HT1080 (cell line): ENCODE results near the gene CMYA5. TPM values are rescaled to one million over a fixed set of nuclear protein-coding genes. Genes with fewer than 3 reads are reported as not detected.
"Not testable (repeated sequence)": the region's sequence is repeated elsewhere in the genome, so short reads cannot be mapped to it uniquely, and the experiment has no call there.

Experiments
- DNase-seq: peaks from one replicate; pipeline ENCODE4 v3.0.0-alpha.2; 2015; ENCODE audit warnings: low read depth
- total RNA-seq: library from RNA; depleted of rRNA; stranded (reverse); fragments of >200 nt; shearing (Covaris generic); gene quantifications from 2 replicates; pipeline ENCODE4 v1.2.3, GENCODE V29; 2014

Gene CMYA5
- total RNA-seq, 1 experiment from 2014 or later: 0.06 TPM

DNA sequence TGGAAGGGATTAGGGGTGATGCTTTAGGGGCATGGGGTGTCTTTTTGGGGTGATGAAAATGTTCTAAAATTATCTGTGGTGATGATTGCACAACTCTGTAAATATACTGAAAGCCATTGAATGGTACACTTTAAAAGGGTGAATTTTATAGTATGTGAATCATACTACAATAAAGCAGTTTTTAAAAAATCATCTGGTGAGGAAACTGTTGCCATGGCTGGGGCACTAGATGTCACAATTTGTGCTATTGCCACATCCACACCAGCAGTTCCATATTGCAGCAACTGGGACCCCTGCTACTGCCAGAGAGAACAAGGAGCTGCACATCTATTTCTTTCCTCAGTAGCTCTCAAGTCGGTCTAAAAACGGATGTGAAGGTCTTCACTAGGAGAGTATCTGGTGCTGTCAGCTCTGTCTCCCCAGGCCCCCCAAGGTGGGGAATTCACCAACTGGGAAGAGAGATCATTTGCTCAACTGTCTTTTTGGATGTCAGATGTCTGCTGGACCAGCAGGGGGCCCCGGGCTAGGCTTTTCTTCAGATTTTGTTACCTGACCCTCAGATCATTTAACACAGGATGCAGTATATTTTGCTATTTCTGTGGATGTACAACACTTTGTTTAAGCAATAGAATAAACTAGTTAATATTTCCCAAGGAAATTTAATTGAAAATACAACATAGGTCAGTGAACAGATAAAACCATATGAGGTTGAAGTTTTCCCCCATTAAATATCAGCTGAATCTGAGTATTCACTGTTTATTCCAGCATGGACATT is 13.2 kb downstream of the CMYA5 start:
- DNase-seq: no peak

- DNase-seq: no peak
These were observed 13.7 kb downstream of the CMYA5 start for GRCh38 chr5:79703381-79703645.

DNA sequence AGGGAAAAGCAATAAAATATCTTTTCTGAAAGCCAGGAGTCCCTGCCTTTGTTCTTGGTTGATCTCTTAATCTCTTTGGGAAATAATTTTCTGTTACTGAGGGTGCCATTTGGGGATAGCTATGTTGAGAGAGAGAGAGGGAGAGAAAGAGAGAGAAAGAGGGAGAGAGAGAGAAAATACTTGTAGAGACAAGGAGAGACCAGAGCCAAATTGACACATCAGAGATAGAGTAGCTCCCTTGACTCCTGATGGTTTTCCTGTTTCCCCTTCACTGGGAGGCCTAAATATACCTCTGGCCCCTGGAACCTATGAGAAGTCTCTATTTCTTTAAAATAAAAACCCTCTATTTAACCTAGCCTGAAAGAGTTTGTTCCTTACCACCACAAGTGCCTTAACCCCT is 14.9 kb downstream of the CMYA5 start:
- DNase-seq: no peak

GRCh38 chr5:79705632-79706031 is 16.0 kb downstream of the CMYA5 start:
- no peak for DNase-seq

DNA sequence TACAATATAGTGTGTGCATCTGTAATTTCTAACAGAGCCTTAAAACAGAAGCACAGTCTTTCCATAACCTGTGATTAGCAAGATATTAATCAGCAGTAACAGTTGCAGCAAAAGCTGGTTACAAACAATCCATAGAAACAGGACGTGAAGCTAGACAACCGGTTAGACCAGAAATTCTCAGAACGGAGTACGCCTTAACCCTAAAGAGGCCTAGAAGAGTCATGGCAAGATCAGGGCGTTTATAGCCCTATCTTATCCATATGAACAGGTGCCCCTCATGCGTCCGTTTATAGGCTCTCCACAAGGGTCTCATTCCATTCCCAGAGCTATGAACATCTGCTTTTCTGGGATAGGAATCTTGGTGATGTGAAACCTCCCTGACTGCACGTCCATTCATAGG is 16.7 kb downstream of the CMYA5 start:
- DNase-seq: not testable (repeated sequence)

GRCh38 chr5:79707535-79707934 is 17.9 kb downstream of the CMYA5 start:
- DNase-seq: no peak

- DNase-seq: no peak
These were observed 23.1 kb downstream of the CMYA5 start for GRCh38 chr5:79712741-79713140.

GRCh38 chr5:79713727-79714126 is 24.1 kb downstream of the CMYA5 start:
- no peak for DNase-seq

DNA sequence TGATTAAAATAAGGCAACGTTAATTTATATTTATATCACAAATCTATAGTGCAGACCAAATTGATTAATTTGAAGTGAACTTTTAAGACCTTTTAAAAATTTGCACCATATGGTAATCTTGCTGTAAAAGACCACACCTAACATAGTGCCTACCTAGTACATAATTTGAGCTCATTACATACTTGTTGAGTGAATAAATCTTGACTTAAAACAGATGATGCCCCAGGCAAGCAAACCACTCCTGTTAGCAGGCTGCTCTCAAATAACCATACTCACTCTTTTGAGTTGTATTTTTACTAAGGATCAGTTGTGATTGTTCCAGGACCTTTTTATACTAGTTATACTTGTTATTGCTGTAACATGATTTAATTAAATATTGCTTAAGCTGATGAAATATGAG is 27.2 kb downstream of the CMYA5 start:
- no peak for DNase-seq

DNA sequence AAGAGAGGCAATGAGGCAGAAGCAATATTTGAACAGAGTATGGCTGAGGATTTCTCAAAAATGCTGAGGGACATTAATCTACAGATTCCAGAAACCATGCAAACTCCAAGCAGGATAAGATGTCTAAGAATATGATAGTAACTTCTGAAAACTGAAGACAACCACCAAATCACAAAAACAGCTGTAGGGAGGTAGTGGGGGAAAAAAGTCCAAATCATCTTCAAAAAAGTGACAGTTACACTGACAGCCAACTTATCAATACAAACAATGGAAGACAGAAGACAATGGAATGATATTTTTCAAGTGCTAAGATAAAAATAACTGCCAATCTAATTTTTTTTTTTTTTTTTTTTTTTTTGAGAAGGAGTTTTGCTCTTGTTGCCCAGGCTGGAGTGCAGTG is 30.5 kb downstream of the CMYA5 start:
- DNase-seq: no peak

- no peak for DNase-seq
These were observed 38.1 kb downstream of the CMYA5 start for GRCh38 chr5:79727451-79728355.

GRCh38 chr5:79728396-79728795 is 38.8 kb downstream of the CMYA5 start:
- DNase-seq: peak; percentile 8

- DNase-seq: no peak
These were observed 40.0 kb downstream of the CMYA5 start for GRCh38 chr5:79729679-79730078.

- DNase-seq: no peak
These were observed 40.9 kb downstream of the CMYA5 start for GRCh38 chr5:79730564-79730963.

DNA sequence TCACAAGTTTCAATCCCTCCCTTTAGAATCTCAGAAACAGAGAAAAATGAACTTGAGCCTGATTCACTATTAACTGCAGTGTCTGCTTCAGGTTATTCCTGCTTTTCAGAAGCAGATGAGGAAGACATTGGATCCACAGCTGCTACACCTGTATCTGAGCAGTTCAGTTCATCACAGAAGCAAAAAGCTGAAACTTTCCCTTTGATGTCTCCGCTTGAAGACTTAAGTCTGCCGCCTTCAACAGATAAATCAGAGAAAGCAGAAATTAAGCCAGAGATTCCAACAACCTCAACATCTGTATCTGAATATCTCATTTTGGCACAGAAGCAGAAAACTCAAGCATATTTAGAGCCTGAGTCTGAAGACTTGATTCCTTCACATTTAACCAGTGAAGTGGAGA is 42.1 kb downstream of the CMYA5 start:
- no peak for DNase-seq

- DNase-seq: no peak
These were observed 47.2 kb downstream of the CMYA5 start for GRCh38 chr5:79736528-79737514.

DNA sequence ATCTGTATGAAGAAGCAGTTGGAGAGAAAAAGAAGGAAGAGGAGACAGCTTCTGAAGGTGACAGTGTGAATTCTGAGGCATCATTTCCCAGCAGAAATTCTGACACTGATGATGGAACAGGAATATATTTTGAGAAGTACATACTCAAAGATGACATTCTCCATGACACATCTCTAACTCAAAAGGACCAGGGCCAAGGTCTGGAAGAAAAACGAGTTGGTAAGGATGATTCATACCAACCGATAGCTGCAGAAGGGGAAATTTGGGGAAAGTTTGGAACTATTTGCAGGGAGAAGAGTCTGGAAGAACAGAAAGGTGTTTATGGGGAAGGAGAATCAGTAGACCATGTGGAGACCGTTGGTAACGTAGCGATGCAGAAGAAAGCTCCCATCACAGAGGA is 48.7 kb downstream of the CMYA5 start:
- DNase-seq: no peak

DNA sequence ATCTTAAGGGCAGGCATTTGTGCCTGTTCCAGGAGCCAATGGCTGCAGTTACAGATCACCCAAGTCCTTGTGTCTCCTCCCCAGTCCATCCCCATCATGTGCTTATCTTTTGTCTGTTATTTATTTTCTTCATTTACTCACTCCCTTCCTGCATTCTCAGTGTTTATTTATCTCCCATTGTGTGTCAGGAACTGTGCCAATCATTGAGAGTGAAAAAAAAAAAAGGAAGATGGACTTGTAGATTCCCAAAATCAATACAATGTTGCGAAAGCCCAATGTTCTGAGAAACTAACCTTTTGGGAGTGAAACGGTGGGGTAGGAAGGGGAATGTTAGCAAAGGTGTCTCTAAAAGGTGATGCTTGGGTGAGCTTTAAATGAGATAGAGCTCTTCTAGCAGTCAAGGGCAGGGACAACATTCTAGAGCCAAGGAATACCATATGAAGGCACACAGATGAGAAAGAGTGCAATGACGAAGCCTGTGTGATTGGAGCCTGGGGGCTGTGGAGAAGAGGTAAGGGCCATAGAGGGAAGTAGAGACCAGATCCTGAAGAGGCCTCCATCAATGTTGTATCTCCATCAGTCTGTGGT is 53.0 kb downstream of the CMYA5 start:
- no peak for DNase-seq

DNA sequence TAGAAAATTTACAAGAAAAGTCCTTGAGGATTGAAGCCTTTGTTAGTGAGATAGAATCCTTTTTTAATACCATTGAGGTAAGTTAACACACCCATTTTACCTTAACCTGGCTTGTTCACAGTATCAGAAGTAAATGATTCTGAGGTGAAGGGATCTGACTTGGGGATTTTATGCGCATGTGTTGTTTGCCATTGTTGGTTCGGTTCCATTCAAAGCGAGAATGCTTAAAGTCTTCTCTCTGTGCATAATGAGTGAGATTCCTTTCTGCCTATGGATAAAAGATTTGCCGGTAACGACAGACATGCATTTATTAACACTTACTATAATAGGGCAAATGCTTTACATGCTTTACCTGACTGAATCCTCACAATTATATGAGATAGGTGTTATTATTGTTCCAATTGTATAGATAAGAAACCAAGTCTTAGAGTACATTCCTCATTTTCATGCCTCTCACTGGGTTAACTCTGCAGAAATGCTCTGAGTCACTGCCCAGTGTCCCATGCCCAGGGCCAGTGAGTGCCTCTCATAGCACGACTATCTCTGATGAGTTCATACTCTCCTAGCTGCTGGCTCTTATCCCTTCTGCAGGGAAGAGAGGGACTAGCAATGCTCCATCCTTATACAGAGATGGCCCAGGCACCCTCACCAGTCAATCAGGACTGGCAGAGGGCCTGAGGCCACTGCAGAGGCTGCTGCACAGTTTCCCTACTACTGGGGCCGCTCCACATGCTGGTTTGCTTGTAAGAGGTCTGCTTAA is 54.4 kb downstream of the CMYA5 start:
- DNase-seq: no peak

DNA sequence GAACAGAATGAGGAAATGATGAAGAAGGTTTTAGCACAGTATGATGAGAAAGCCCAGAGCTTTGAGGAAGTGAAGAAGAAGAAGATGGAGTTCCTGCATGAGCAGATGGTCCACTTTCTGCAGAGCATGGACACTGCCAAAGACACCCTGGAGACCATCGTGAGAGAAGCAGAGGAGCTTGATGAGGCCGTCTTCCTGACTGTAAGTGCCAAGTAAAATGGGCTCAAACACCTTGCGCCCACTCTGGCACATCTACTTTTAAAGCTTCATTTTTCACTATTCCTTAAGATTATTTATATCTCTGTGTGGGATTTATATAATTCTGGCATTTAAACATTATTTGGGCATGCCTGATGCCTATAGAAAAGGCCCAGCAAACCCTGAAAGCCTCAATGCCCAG is 55.6 kb downstream of the CMYA5 start:
- DNase-seq: no peak
